Frontal cortex (tissue), 4 donors: ENCODE measurements around the gene DPEP2. TPM values are rescaled to one million over a fixed set of nuclear protein-coding genes. Genes with fewer than 3 reads are reported as not detected.

ENCODE experiments used
- DNase-seq, 2 donors: peaks; one replicate each; pipeline ENCODE4 v3.0.0; 2012; ENCODE audit warnings: low spot score in 2 of 2
- FAIRE-seq: peaks from 2 replicates; lab custom pipeline; 2012; peaks lifted over from hg19 to GRCh38; lab: Jason Lieb, UNC
- total RNA-seq: library from RNA; depleted of rRNA; stranded (reverse); fragments of >200 nt; gene quantifications from one replicate; pipeline ENCODE4 v1.2.3, GENCODE V29; 2014
- donor health status: control.
- donor health status: control.
- donor health status: control.

DPEP2 gene
- total RNA-seq, 1 donor from 2014 or later, result 0.82 TPM

DNA sequence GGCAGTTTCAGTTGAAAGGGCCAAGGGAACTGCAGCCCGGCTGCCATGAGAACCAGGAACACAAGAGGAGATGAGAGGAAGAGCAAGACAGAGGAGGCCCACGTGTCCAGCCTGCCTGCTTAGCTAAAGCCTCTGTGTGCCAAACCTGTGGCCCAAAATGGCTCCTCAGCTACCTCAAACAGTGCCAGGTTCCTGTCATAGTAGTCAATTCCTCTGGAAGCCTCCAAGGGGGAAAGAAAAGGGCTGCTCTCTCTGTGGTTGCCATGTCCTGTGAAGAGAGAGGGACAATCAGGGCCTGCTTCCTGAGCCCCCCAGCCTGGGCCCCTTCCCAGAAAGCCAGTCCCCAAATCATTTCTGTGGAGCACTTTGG lies 36.0 kb downstream of the DPEP2 start:
- DNase-seq (no peak), FAIRE-seq (no peak)

GRCh38 chr16:67962135-67962534 lies 37.1 kb downstream of the DPEP2 start:
- DNase-seq, result no peak
- FAIRE-seq, result no peak

GRCh38 chr16:67961551-67961957 lies 37.7 kb downstream of the DPEP2 start:
- DNase-seq (no peak), FAIRE-seq (no peak)

GRCh38 chr16:67959536-67960329 lies 39.6 kb downstream of the DPEP2 start:
- FAIRE-seq, result no peak
- DNase-seq, result peak in 1 of 2 donors; percentile 68

GRCh38 chr16:67957622-67958021 lies 41.7 kb downstream of the DPEP2 start:
- FAIRE-seq (no peak), DNase-seq (no peak)

- DNase-seq (no peak), FAIRE-seq (no peak)
These were observed 44.7 kb downstream of the DPEP2 start for GRCh38 chr16:67954421-67955196.

DNA sequence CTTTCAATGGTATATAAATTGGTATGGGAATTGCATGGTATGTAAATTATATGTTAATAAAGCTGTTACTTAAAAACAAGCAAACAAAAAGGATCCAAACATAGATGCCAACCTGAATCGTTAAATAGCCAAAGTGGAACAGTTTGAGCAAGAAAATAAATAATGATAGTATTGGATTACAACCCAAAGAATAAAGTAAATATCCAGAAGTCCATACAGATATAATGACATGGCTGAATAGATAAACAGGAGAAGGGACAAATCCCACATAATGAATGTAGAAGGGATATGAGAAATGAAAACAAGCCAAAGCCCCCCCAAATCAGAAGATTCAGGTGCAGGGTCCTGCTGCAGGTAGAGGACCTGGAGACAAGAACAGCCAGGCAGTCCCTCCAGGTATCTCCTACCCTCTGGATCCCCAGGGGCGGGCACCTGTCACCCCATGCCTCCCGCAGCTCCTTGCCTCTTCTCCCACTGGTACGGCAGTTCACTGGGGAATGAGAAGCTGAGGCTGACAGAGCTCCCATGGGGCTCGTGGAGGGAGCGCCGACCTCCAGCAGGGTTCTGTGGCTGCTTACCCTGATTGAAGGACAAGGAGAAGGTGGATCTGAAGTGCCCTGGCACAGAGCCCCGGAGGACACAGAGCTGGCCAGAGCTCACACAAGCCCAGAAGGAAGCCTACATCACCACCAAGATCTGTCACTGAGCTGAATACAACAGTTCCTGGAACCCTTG lies 45.5 kb downstream of the DPEP2 start:
- DNase-seq (no peak), FAIRE-seq (no peak)

DNA sequence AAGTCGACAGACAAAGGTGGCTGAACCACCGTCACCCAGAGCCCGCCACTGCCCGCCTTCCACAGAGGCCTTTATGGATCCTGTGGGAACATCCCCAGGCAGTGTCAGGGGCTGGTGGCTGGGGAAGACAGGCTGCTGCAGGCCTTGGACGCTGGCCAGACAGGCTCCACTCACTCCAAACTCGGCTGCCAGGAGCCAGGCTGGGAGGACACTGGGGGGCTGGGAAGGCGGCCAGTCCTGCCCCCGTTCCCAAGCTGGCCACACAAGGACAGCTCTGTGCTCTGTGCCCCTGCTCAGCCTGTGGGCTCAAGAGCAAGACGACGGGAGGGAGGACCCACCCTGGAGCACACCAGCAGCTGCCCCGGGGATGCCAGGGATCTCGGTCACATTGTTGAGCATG lies 47.8 kb downstream of the DPEP2 start:
- DNase-seq (peak; percentile 73 to 76), FAIRE-seq (no peak)

DNA sequence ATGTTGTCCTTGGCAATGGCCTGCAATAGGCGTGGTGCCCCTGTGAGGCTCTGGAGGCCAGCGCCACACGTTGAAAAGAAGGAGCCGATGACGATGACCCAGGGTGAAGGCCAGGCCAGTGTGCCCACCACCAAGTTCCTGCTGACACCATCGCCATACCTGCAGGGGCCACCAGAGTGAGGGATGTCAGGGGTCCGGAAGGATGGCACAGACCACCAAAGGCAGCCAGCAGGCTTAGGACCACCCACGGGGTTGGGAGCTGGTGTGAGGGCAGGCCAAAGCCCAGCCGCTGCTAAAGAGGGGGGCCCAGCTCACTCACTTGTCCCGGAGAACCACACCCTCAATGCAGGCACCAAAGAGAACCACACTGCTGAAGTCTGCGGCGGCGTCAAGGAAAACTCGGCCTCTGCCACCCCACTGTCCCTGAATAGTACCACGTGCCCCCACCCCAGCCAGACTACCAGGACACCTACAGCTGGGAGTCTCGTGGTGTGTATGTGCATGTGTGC lies 48.9 kb downstream of the DPEP2 start:
- DNase-seq (no peak), FAIRE-seq (no peak)

- DNase-seq (no peak), FAIRE-seq (no peak)
These were observed 49.6 kb downstream of the DPEP2 start for GRCh38 chr16:67949645-67950044.

- DNase-seq (no peak), FAIRE-seq (no peak)
These were observed 51.3 kb downstream of the DPEP2 start for GRCh38 chr16:67948015-67948414.

DNA sequence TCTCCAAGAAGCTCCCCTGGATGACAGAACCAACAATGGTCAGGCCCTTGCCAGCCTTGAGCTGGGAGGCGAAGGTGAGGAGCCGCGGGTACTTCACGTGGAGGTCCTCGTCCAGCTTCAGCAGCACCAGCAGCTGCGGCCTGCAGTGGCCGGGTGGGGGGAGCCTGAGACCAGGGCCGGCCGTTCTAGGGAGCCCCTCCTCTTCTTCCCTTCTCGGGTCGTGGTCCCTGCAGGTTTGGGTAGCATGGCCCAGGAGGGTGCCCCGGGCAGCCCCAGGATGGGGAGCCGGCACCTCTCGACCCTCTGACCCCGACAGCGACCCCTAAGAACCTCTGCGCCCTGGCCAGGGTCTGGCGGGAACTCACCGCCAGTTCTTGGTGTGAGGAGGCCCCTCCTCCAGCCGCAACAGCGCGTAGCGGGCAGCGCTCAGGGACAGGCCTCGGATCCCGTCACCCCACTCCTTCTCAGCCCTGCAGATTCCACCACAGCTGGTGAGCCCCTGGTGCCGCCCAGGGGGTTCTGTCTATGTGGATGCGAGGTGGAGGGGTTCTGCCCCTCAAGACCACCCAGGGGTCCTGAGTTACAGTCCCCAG lies 52.2 kb downstream of the DPEP2 start:
- no peak for FAIRE-seq
- no peak for DNase-seq

DNA sequence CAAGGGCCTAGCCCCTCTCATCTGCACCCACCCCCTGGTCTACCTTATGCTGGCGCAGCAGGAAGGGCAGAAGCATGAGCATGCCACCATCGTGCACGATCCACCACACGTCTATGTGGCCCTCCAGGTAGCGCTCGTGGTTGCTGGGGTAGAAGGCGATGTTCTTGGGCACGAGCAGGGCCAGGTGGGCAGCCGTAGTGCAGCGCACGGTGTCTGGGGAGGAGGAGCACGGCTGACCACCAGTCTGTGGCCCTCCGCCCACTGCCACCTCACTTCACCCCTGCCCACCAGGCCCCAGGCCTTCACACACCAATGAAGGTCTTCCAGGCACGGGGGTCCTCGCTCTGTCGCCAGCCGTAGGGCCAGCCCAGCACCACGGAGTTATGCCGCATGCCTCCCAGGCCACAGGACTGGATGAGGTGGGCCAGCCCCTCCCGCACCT lies 53.1 kb downstream of the DPEP2 start:
- DNase-seq (no peak), FAIRE-seq (no peak)

DNA sequence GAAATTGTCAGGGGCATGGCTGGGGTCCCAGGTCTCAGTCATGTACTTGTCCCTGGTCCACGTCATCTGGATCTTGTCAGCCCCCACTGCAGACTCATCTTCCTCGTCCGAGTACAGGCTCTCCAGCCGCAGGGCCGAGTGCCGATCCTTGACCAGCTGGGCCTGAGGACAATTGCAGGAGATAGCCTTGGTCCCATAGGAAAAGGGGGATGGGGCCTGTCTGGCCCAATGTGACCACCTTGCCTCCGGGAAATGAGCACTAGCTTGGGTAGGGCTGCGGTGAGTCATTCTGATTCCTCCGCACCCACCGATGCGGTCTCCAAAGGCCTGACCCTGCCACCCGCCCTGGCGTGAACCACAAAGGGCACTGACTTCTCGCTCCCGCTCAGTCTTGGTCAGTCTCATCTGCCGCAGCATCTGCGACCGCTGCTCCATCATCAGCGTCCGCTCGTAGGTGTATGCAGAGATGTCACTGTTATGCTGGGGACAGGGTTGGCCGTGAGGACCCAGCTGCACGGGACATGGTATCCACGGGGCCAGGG lies 53.8 kb downstream of the DPEP2 start:
- DNase-seq (no peak), FAIRE-seq (no peak)

DNA sequence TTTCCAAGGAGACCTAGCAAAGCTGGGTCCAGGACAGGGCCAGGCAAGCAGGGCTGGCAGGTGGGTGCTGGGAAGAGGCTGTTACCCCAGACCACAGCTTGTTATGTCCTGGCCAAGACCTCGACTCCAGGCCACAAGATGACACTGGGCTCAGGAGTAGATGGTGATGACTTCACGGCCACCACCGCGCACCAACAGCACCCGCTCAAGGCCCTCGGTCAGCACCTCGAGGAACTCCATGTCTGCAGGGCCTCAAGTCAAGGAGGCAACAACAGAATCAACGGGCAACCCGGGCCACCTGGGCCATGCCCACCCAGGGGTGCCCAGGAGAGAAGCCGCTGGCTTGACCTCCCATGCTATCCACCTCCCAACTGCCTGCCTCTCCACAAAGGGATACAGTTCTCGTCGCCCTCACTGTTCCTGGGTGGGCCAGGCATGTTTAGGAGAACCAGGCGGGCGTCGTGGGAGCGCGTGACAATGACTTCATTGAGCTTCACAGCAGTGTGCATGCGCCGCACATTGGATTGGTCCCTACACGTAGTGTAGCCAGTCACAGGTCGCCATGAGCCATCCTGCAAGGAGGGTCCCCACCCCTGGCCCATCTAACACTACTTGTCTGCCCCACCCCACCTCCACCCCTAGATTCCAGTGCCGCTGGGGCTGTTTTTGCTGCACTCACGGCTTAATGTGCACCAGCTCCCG lies 54.4 kb downstream of the DPEP2 start:
- DNase-seq (no peak), FAIRE-seq (no peak)

GRCh38 chr16:67943619-67944504 lies 55.4 kb downstream of the DPEP2 start, which contains the start of gene LCAT:
Gene LCAT, minus strand, starts transcription at chr16:67944120. Its CDS starts 19 bp downstream, at chr16:67944101.
- no peak for FAIRE-seq
- peak; percentile 73 to 74 for DNase-seq

DNA sequence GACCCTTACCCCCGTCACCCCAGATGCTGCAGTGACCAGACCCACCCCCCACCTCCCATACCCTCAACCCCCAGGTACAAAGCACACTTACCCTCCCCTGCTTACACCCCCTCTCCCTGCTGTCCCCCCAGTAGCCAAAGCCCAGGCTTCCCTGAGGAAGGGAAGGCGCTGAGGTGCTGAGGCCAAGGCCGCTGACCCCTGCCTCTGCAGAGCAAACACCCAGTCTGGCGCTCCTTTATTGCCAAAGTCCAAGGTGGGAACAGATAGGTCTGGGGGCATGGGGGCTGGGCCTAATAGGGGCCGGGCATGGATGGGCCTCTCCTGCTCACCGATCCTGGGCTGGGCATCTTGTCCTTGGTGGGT lies 56.0 kb downstream of the DPEP2 start:
- no peak for FAIRE-seq

More for the DNA sequence above, 56.0 kb downstream of the DPEP2 start:
- DNase-seq, result no peak
